ENCODE measurements around the gene AMD1.

GRCh38 chr6:110881546-110882273, 7.1 kb downstream of the AMD1 start:
- no peak for TF ChIP-seq SUZ12 (IDR thresholded peaks at IDR 0.05; ENCODE audit: extremely low read depth, insufficient read depth, insufficient read length)
- TF ChIP-seq ZNF274 (IDR thresholded peaks at IDR 0.05; ENCODE audit: low read depth, low read length): no peak
